WI38 (cell line): ENCODE results near the gene DDX3X.
"Not testable (repeated sequence)": the region's sequence is repeated elsewhere in the genome, so short reads cannot be mapped to it uniquely, and the experiment has no call there.

Experiments
- H3K4me3 ChIP-seq: 2 replicates; pipeline ENCODE4 v1.5.1; 2011; ENCODE audit warnings: low read depth, mild to moderate bottlenecking, control low read depth, low read length
- CTCF ChIP-seq: IDR thresholded peaks from 2 replicates; pipeline ENCODE4 v1.5.1; 2012; ENCODE audit warnings: low read depth, mild to moderate bottlenecking, control low read depth, low read length

DDX3X gene

GRCh38 chrX:41388543-41388942 lies 54.6 kb downstream of the DDX3X start:
- no peak overlapping the region for H3K4me3 ChIP-seq
- TF ChIP-seq CTCF, result no peak

GRCh38 chrX:41389311-41389888 lies 55.4 kb downstream of the DDX3X start:
- H3K4me3 ChIP-seq, result no peak overlapping the region
- no peak for TF ChIP-seq CTCF

- not testable (repeated sequence) for H3K4me3 ChIP-seq
Measured at GRCh38 chrX:41390576-41390975, 56.6 kb downstream of the DDX3X start.

DNA sequence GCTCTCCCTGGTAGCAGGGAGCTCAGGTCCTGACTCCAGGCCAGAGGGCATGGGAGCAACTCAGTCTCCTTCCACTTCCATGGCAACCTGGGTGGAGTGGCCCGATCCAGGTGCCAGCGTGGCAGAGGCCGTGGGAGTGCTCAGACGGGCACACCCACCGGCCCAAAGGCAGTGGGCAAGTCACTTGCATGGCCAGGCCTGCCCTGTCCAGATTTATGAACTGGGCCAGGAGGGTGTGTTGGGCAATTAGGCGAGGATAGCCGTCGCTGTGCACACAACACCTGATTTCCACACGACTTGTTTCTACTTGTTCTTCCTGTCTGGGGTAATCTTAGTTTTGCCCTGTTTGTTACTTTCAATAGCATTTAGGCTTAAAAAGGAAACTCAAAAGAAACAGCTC lies 57.6 kb downstream of the DDX3X start:
- TF ChIP-seq CTCF, result no peak
- H3K4me3 ChIP-seq, result no peak overlapping the region

DNA sequence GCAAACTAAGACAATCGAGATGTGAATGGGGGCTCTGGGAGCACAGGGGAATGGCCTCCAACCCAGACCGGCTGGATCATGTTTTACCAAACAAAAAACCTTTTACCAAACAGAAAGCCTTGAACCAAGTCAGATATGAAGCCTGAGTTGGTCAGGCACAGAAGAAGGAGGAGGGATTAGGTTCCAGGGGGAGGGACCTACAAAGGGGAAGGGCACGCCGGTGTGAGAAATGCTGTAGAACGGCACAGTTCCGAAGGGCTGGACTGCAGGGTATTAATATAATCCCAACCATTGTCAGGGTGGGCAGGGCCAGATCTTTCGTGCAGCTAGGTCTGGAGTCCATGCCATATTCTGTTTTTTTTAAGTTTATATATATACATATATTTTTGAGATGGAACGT lies 60.3 kb downstream of the DDX3X start:
- no peak overlapping the region for H3K4me3 ChIP-seq

DNA sequence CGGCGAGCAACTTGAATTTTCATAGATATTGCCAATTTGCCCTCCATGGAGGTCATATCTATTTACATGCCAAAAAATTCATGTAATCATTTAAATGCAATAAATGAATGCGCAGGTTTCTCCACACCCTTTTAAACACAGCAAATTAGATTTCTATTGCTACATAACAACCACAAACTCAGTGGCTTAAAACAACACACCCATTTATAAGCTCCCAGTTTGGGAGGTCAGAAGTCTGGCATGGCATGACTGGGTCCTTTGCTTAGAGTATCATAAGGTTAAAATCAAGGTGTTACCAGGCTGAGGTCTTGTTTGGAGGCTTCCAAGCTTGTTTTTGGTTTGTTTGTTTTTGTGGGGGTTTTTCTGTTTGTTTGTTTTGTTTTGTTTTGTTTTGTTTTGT lies 63.3 kb downstream of the DDX3X start:
- TF ChIP-seq CTCF, result no peak

More for the DNA sequence above, 60.3 kb downstream of the DDX3X start:
- TF ChIP-seq CTCF, result no peak

DNA sequence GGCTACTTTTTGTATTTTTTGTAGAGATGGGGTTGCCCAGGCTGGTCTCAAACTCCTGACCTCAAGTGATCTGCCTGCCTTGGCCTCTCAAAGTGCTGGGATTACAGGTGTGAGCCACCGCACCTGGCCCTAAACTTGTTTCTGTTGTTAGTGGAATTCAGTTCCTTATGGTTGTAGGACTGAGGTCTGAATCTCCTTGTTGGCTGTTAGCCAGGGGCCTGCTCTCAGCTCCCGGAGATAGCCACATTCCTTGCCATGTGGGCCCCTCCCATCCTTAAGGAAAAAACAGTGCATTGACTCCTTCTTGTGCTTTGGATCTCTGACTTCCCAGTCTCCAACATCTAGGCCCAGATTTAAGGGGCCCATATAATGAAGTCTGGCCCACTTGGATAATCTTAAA lies 63.8 kb downstream of the DDX3X start:
- no peak for TF ChIP-seq CTCF
- no peak overlapping the region for H3K4me3 ChIP-seq

More for the DNA sequence above, 63.3 kb downstream of the DDX3X start:
- H3K4me3 ChIP-seq, result no peak overlapping the region

DNA sequence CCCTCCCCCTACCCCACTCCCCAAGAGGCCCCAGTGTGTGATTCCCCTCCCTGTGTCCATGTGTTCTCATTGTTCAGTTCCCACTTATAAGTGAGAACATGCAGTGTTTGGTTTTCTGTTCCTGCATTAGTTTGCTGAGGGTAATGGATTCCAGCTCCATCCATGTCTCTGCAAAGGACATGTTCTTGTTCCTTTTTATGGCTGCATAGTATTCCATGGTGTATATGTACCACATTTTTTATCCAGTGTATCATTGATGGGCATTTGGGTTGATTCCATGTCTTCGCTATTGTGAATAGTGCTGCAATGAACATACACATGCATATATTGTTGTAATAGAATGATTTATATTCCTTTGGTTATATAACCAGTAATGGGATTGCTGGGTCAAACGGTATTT lies 68.6 kb downstream of the DDX3X start:
- H3K4me3 ChIP-seq, result not testable (repeated sequence)
